HepG2 (cell line): ENCODE measurements around the gene AKAP9. TPM values are rescaled to one million over a fixed set of nuclear protein-coding genes. Genes with fewer than 3 reads are reported as not detected.
A peak's percentile ranks its signal among the peaks of the same experiment; 100 is the strongest.

ENCODE experiments used
- BRF2 ChIP-seq: sonication (generic); formaldehyde crosslinking; IDR thresholded peaks from 2 replicates; pipeline ENCODE4 v1.8.1; 2022; ENCODE audit warnings: mild to moderate bottlenecking, missing genetic modification reagents
- EZH2 ChIP-seq: conservative IDR thresholded peaks from 2 replicates; pipeline ENCODE4 v1.6.1; 2012; ENCODE audit warnings: mild to moderate bottlenecking, low read depth, low read length, moderate library complexity
- GPN1 ChIP-seq: sonication (generic); formaldehyde crosslinking; IDR thresholded peaks from 2 replicates; pipeline ENCODE4 v1.5.1; 2020; ENCODE audit warnings: missing genetic modification reagents, borderline replicate concordance
- HNRNPUL1 ChIP-seq: fragments of 200-400 bp; formaldehyde crosslinking; IDR thresholded peaks from 2 replicates; pipeline ENCODE4 v1.6.1; 2017; ENCODE audit warnings: low read depth, mild to moderate bottlenecking, low read length, moderate library complexity
- IRF9 ChIP-seq: sonication (generic); formaldehyde crosslinking; IDR thresholded peaks from 2 replicates; pipeline ENCODE4 v1.8.0; 2022; ENCODE audit warnings: missing genetic modification reagents, mild to moderate bottlenecking, borderline replicate concordance
- KLF6 ChIP-seq: IDR thresholded peaks from 2 replicates; pipeline ENCODE4 v1.8.0; 2016; ENCODE audit warnings: missing biosample characterization, missing genetic modification reagents
- NR0B2 ChIP-seq: sonication (generic); formaldehyde crosslinking; IDR thresholded peaks from 2 replicates; pipeline ENCODE4 v1.4.0; 2020; ENCODE audit warnings: mild to moderate bottlenecking, missing genetic modification reagents
- RARA ChIP-seq: IDR thresholded peaks from 2 replicates; pipeline ENCODE4 v1.6.1; 2016; ENCODE audit warnings: missing genetic modification reagents, missing compliant biosample characterization
- RNF2 ChIP-seq: fragments of 450-650 bp; conservative IDR thresholded peaks from 2 replicates; pipeline ENCODE4 v1.6.1; 2016; ENCODE audit warnings: low read depth
- SMAD9 ChIP-seq: sonication (generic); formaldehyde crosslinking; IDR thresholded peaks from 2 replicates; pipeline ENCODE4 v1.5.1; 2020; ENCODE audit warnings: mild to moderate bottlenecking, missing genetic modification reagents
- SMARCE1 ChIP-seq: fragments of 450-650 bp; IDR thresholded peaks from 2 replicates; pipeline ENCODE4 v1.6.1; 2017; ENCODE audit warnings: borderline replicate concordance
- TCF12 ChIP-seq, 2 experiments: fragments of 450-650 bp in 1 of 2; sonication (generic) in 1 of 2; formaldehyde crosslinking in 1 of 2; IDR thresholded peaks; 2 replicates each; pipeline versions ENCODE4 v1.6.1 to v1.8.0; 2017 to 2022; ENCODE audit warnings: antibody characterized with exemption in 1 of 2, mild to moderate bottlenecking in 1 of 2, missing genetic modification reagents in 1 of 2, moderate library complexity in 1 of 2
- THAP11 ChIP-seq: IDR thresholded peaks from 2 replicates; pipeline ENCODE4 v1.6.1; 2016; ENCODE audit warnings: missing biosample characterization, missing genetic modification reagents
- THAP9 ChIP-seq: sonication (generic); formaldehyde crosslinking; IDR thresholded peaks from 2 replicates; pipeline ENCODE4; 2020; ENCODE audit warnings: missing genetic modification reagents, mild to moderate bottlenecking, borderline replicate concordance
- ZBTB46 ChIP-seq: sonication (generic); formaldehyde crosslinking; IDR thresholded peaks from 2 replicates; pipeline ENCODE4 v1.4.0; 2020; ENCODE audit warnings: mild to moderate bottlenecking, missing genetic modification reagents, borderline replicate concordance
- ZFP1 ChIP-seq: IDR thresholded peaks from 2 replicates; pipeline ENCODE4 v1.6.1; 2016
- ZNF468 ChIP-seq: sonication (generic); formaldehyde crosslinking; IDR thresholded peaks from 2 replicates; pipeline ENCODE4 v1.8.0; 2022; ENCODE audit warnings: mild to moderate bottlenecking, moderate library complexity, missing genetic modification reagents
- ZSCAN5A ChIP-seq: sonication (generic); formaldehyde crosslinking; IDR thresholded peaks from 2 replicates; pipeline ENCODE4 v1.8.0; 2022; ENCODE audit warnings: mild to moderate bottlenecking, missing genetic modification reagents, borderline replicate concordance
- polyA plus RNA-seq, 8 experiments: library from polyadenylated mRNA; depleted of rRNA in 3 of 8; stranded (reverse) in 7 of 8; unstranded in 1 of 8; fragments of >200 nt; fragmentation: Illumina TruSeq in 4 of 8; extraction: Trizol in 4 of 8; gene quantifications; 2 replicates each; pipeline versions ENCODE4 v1.2.1 to v1.2.3, GENCODE V29; 2011 to 2016; ENCODE audit warnings: low read depth in 4 of 8, missing spikeins in 1 of 8, mixed read lengths in 1 of 8; ENCODE audit not compliant: insufficient read depth in 1 of 8
- total RNA-seq, 5 experiments: library from RNA; depleted of rRNA; stranded (reverse); fragments of >200 nt; fragmentation: Illumina TruSeq; extraction: Trizol; gene quantifications; 2 replicates each; pipeline ENCODE4 v1.2.3, GENCODE V29; 2016; ENCODE audit warnings: low read depth in 1 of 5

The AKAP9 gene
- total and polyA plus RNA-seq, 2 of the 13 experiments (the other 11 are each of a cell fraction or from before 2014, with no cell fraction given) = 27.6 to 33.1 TPM

- peak; percentile 75 for TF ChIP-seq THAP11 (CRISPR knock-in tag)
- TF ChIP-seq EZH2 = no peak
- TF ChIP-seq SMARCE1 = no peak
- 0 out of 2 replicates have a peak, but pooled peaks have one; percentile 48 for TF ChIP-seq HNRNPUL1
- no peak for TF ChIP-seq IRF9 (CRISPR knock-in tag)
- TF ChIP-seq KLF6 (CRISPR knock-in tag) = 0 out of 2 replicates have a peak, but pooled peaks have one; percentile 44
- no peak for TF ChIP-seq RARA (CRISPR knock-in tag)
- no peak for TF ChIP-seq ZNF468 (CRISPR knock-in tag)
- peak; percentile 71 for TF ChIP-seq RNF2
- TF ChIP-seq SMAD9 (CRISPR knock-in tag) = no peak
- no peak for TF ChIP-seq ZBTB46
- TF ChIP-seq BRF2 (CRISPR knock-in tag) = peak; percentile 89
- TF ChIP-seq TCF12 (IDR thresholded peaks at IDR 0.05) = no peak
- 0 out of 2 replicates have a peak, but pooled peaks have one; percentile 43 for TF ChIP-seq TCF12 (CRISPR knock-in tag; IDR thresholded peaks at IDR 0.05)
- 0 out of 2 replicates have a peak, but pooled peaks have one; percentile 37 for TF ChIP-seq ZFP1
- peak; percentile 91 for TF ChIP-seq THAP9 (CRISPR knock-in tag)
- TF ChIP-seq GPN1 (CRISPR knock-in tag) = peak; percentile 33; the same call in 1 of the 2 replicates
- TF ChIP-seq ZSCAN5A (CRISPR knock-in tag) = peak; percentile 37; the same call in 1 of the 2 replicates
- no peak; the same call in 1 of the 2 replicates for TF ChIP-seq NR0B2 (CRISPR knock-in tag)
Observed at GRCh38 chr7:92134271-92135051, 193.8 kb downstream of the AKAP9 start, which contains the start of gene CYP51A1 (continued).
